Effector memory CD8-positive, alpha-beta T cell (primary cell): Measurements from ENCODE around the gene DYNLT4.
A peak's percentile ranks its signal among the peaks of the same experiment; 100 is the strongest.

Source experiments
- ATAC-seq: fragments of 150-1000 bp; cut with Tn5 transposase; replicated peaks from 2 replicates; pipeline ENCODE4 v1.10.0; 2021; ENCODE audit warnings: mild to moderate bottlenecking, moderate library complexity
- DNase-seq, 3 experiments: peaks; one replicate each; pipeline ENCODE4 v3.0.0; 2021
- H3K27ac Mint-ChIP-seq, 2 donors: one replicate each; pipeline ENCODE4 v1.8.0; 2022; ENCODE audit warnings: mild to moderate bottlenecking in 2 of 2, mixed read lengths in 2 of 2, moderate library complexity in 2 of 2
- H3K27me3 Mint-ChIP-seq, 2 donors: one replicate each; pipeline ENCODE4 v1.8.0; 2022; ENCODE audit warnings: mixed read lengths in 2 of 2
- H3K36me3 Mint-ChIP-seq: one replicate; pipeline ENCODE4 v1.8.0; 2022; ENCODE audit warnings: mild to moderate bottlenecking, moderate library complexity, mixed read lengths; ENCODE audit not compliant: insufficient read depth
- H3K4me1 Mint-ChIP-seq, 2 donors: one replicate each; pipeline ENCODE4 v1.8.0; 2022; ENCODE audit warnings: low read depth in 2 of 2, mixed read lengths in 2 of 2
- H3K4me3 Mint-ChIP-seq, 2 donors: one replicate each; pipeline ENCODE4 v1.8.0; 2022; ENCODE audit warnings: mild to moderate bottlenecking in 2 of 2, mixed read lengths in 2 of 2, moderate library complexity in 2 of 2
- H3K9me3 Mint-ChIP-seq, 2 donors: one replicate each; pipeline ENCODE4 v1.8.0; 2022; ENCODE audit warnings: mixed read lengths in 2 of 2

The DYNLT4 gene

GRCh38 chr1:44759077-44759476 is 48.1 kb downstream of the DYNLT4 start:
- H3K27me3 Mint-ChIP-seq, result no peaks in the 10 kb centered on the region
- H3K9me3 Mint-ChIP-seq, result no peaks in the 10 kb centered on the region
- H3K4me3 Mint-ChIP-seq, result no peak overlapping the region
- H3K4me1 Mint-ChIP-seq, result peaks cover 0 to 4% of the 10 kb centered on the region in 2 donors
- H3K27ac Mint-ChIP-seq, result no peak overlapping the region
- DNase-seq (no peak), ATAC-seq (no peak)
- H3K36me3 Mint-ChIP-seq, result peaks cover 2% of the 10 kb centered on the region

DNA sequence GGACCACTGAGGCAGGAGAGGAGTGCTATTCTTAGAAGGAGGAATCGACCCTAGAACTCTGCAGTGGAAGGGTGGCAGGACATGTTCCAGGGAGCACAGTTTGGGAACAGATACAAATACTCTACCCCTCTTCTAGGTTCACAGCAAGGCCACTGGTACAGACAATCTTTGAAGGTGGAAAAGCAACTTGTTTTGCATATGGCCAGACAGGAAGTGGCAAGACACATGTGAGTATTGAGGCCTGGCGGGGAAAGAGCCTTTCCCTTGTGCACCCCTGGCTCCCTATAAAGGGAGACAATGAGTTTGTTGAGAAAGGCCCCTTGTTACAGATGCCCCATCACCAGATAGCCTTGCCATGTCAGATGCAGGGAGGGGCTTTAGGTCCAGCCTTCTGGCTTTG is 49.7 kb downstream of the DYNLT4 start:
- ATAC-seq, result no peak
- Mint-ChIP-seq H3K9me3 (no peaks in the 10 kb centered on the region), H3K4me3 (no peak overlapping the region), H3K27ac (peak overlapping the region; percentile 17 to 20), H3K27me3 (no peaks in the 10 kb centered on the region), H3K36me3 (no peaks in the 10 kb centered on the region), H3K4me1 (peaks cover 0 to 4% of the 10 kb centered on the region in 2 donors)
- no peak for DNase-seq
